Muscle of back (tissue), 11 donors: Measurements from ENCODE around the gene ZNF207. TPM values are rescaled to one million over a fixed set of nuclear protein-coding genes. Genes with fewer than 3 reads are reported as not detected.
"Not testable (repeated sequence)": the region's sequence is repeated elsewhere in the genome, so short reads cannot be mapped to it uniquely, and the experiment has no call there.

Experiments
- DNase-seq, 3 donors: peaks; one replicate each; pipeline versions ENCODE4 v3.0.0 to v3.0.0-alpha.2; 2013
- polyA plus RNA-seq, 10 donors: library from polyadenylated mRNA; unstranded; fragments of 120-200 nt; gene quantifications; one replicate each; pipeline ENCODE4 v1.2.1, GENCODE V29; 2013; ENCODE audit not compliant: insufficient read length in 10 of 10

ZNF207 gene
- polyA plus RNA-seq, 10 donors, result 90.7 to 165 (median 124) TPM

DNA sequence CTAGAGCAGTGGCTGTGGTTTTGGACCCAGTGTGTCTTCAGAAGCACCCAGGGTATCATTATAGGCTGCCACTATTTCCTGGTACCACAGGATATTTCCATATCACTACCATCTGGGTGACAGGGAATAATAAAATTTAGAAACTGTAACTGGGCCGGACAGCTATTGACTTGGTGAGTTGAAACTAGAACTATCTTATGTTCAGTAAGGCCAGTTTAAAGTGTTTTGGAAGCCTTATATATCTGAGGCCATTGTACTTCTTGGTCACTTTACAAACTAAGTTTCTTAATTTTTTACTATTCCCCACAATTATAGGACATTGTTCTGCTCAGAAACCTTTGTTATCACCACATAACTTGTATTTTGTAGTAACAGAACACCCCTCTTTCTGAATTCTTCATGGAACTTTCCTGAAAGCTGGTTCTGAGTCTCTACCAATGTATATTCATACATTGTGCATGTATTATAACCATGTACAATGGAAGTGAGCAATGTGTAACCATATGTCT is 34.0 kb downstream of the ZNF207 start:
- DNase-seq, result no peak

- DNase-seq, result no peak
Observed at GRCh38 chr17:32385121-32385520, 35.2 kb downstream of the ZNF207 start.

DNA sequence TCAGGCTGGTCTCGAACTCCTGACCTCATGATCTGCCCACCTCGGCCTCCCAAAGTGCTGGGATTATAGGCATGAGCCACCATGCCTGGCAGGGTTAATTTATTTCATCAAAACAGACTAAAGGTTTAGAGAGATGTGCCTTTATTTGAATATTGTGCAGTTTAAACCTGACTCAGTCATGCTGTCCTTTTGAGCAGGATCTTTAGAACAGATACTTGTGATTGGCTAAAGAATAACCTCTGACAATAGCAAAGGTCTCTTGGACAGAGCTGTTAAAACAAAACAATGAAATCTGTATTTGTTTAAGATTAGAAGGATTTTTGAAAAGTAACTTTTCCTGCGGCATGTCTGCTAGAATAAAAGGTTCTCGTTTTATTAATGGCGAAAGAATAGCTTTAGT is 36.0 kb downstream of the ZNF207 start:
- no peak for DNase-seq

DNA sequence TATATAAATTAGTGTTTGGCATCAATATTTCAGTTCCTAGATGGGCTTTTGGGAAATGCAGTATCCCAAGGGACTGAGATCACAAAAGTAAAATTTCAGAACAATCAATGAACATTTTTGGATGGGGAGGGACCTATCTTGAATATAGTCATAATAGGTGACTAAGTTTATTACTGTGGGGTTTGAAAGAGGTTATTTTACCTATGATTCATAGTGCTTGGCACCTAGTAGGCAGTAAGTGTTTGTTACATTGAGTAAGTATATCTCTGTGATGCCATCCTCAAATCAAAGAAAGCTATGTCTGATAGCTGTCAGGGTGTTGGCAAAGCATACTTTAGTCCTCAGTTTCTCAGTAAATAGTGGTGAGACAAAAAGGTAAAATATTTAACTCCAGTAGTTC is 36.9 kb downstream of the ZNF207 start:
- no peak for DNase-seq

- not testable (repeated sequence) for DNase-seq
Observed at GRCh38 chr17:32388128-32388527, 38.2 kb downstream of the ZNF207 start.

DNA sequence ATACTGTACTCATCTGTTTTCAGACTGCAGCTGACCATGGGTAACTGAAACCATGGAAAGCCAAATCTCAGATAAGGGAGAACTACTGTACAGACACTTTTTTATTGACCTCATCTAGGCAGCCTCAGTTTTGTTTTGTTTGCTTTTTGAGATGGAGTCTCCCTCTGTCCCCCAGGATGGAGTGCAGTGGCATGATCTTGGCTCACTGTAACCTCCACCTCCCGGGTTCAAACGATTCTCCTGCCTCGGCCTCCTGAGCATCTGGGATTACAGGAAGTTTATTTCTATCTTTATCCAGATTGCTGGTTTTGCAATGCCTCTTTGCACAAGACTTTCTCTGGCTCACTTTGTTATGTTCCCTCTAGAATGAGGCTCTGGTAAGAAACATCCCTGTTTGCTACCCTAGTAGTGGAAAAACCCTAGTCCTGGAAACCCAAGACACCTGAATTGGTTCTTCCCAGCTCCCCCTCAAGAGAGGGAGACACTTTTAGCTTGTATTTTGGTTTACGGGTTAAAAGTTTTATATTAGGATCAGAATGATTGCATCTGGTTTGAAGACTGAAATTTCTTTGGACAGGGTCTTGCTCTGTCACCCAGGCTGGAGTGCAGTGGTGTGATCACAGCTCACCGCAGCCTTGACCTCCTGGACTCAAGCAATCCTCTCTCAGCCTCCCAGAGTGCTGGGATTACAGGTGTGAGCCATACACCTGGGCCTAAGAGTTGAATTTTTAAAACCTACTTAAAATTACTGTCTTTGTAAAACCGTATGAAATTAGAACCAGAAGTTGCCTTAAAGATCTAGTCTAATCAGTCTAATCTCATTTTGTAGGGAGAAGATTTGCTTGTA is 38.9 kb downstream of the ZNF207 start:
- no peak for DNase-seq

DNA sequence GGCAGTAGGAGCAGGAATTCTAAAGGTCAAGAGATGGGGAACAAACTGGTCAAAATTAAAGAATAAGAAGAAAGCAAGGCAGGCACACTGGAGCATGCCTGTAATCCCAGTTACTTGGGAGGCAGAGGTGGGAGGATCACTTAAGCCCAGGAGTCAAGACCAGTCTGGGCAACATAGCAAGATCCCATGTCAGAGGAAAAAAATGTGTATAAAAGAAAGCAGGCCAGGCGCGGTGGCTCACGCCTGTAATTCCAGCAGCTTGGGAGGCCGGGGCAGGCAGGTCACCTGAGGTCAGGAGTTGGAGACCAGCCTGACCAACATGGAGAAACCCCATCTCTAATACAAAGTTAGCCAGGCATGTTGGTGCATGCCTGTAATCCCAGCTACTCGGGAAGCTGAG is 43.9 kb downstream of the ZNF207 start:
- no peak for DNase-seq

DNA sequence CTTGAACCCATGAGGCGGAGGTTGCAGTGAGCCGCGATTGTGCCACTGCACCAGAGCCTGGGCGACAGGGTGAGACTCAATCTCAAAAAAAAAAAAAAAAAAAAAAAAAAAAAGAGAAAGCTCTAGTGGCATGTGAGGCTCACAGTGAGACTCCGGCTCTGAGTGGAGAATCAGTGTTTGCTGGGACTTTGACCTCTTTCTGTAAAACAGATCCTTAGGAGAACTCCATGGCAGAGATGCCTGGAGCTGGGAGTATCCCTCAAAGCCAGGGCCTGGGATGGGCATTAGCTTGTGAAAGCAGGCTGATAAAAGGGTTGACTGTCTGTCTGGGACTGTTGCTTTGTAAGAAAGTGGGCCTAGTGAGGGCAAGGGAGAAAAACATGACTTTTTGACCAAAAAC is 46.4 kb downstream of the ZNF207 start:
- no peak for DNase-seq

- no peak for DNase-seq
Observed at GRCh38 chr17:32398946-32399345, 49.0 kb downstream of the ZNF207 start.

DNA sequence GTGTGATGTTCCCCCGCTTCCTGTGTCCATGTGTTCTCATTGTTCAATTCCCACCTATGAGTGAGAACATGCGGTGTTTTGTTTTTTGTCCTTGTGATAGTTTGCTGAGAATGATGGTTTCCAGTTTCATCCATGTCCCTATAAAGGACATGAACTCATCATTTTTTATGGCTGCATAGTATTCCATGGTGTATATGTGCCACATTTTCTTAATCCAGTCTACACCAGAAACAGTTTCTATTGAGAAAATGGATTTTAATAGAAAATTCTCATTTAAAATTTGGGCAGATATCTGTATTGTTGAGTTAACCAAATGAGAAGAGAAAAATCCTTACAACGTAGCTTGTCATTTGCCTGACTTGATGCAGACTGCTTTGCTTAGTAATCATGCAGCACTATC is 60.1 kb downstream of the ZNF207 start:
- not testable (repeated sequence) for DNase-seq

DNA sequence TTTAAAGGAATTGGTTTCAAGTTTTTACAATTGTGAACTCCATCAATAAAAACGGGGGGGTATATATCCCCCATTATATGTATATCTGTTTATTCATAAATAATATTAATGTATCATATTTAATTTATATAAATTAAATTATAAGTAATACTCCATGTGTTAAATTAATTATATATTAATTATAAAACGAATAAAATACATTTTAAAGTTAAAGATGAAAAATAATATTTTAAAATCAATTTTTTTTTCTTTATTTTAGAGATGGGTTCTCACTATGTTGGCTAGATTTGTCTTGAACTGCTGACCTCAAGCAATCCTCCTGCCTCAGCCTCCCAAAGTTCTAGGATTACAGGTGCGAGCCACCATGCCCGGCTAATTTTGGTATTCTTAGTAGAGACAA is 76.9 kb downstream of the ZNF207 start:
- DNase-seq, result no peak

DNA sequence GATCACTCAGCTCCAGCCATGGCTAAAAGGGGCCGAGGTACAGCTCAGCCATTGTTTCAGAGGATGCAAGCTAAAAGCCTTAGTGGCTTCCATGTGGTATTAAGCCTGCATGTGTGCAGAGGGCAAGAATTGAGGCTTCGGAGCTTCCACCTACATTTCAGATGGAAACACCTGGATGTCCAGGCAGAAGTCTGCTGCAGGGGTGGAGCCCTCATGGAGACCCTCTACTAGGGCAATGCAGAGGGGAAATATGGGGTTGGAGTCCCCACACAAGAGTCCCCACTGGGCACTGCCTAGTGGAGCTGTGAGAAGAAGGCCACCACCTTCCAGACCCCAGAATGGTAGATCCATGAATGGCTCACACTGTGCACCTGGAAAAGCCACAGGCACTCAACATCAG is 79.6 kb downstream of the ZNF207 start:
- DNase-seq, result no peak

Other genes starting within 250 kb of the ZNF207 start
- gene RHOT1, start 207.7 kb upstream of the ZNF207 start, polyA plus RNA-seq, result 10 to 100 TPM; 27.0 to 44.0 (median 35.7) TPM
- gene RHBDL3, start 84.3 kb upstream of the ZNF207 start, polyA plus RNA-seq, result 1 to 10 TPM; 1.1 to 3.2 (median 1.3) TPM
- 10 to 100 TPM; 15.6 to 28.2 (median 19.7) TPM for gene C17orf75, start 8.0 kb upstream of the ZNF207 start, polyA plus RNA-seq
- 10 to 100 TPM; 50.9 to 79.0 (median 66.2) TPM for gene PSMD11, start 94.4 kb downstream of the ZNF207 start, polyA plus RNA-seq
- gene CDK5R1, start 136.8 kb downstream of the ZNF207 start, polyA plus RNA-seq, result 10 to 100 TPM in 1 of 10 donors, 1 to 10 TPM in 9; 6.0 to 12.2 (median 8.3) TPM